HL-60/S4 (cell line): ENCODE measurements around the gene SLC24A3.

Experiments
- in situ Hi-C: fragments of 300-500 bp; cut with MboI; formaldehyde crosslinking; loops from 2 replicates; pipeline ENCODE4 v1.14.3; 2022; ENCODE audit warnings: low sequenced_read_pairs

Gene SLC24A3

GRCh38 chr20:19212469-19212815 is at the start of gene SLC24A3:
Gene SLC24A3 (plus strand): TSS chr20:19212642.
- in situ Hi-C loops = loop anchor here (10.0 kb wide), 1 partner anchor 452 kb away; no protein-coding TSS in a partner anchor

GRCh38 chr20:19170148-19170547 is 42.3 kb upstream of the SLC24A3 start:
- in situ Hi-C loops = no loop called here

- in situ Hi-C loops = no loop called here
Observed at GRCh38 chr20:19172637-19173036, 39.8 kb upstream of the SLC24A3 start.

GRCh38 chr20:19176470-19177052 is 35.9 kb upstream of the SLC24A3 start:
- in situ Hi-C loops = no loop called here

GRCh38 chr20:19181552-19181951 is 30.9 kb upstream of the SLC24A3 start:
- in situ Hi-C loops = no loop called here

- in situ Hi-C loops = no loop called here
Observed at GRCh38 chr20:19185083-19185482, 27.4 kb upstream of the SLC24A3 start.

GRCh38 chr20:19193349-19193748 is 19.1 kb upstream of the SLC24A3 start:
- in situ Hi-C loops = no loop called here

- in situ Hi-C loops = no loop called here
Observed at GRCh38 chr20:19205981-19206396, 6.5 kb upstream of the SLC24A3 start.

GRCh38 chr20:19207541-19207940 is 4.9 kb upstream of the SLC24A3 start:
- in situ Hi-C loops = no loop called here

- in situ Hi-C loops = loop anchor here (10.0 kb wide), 1 partner anchor 454 kb away; no protein-coding TSS in a partner anchor
Observed at GRCh38 chr20:19210391-19211155, 1.9 kb upstream of the SLC24A3 start.

GRCh38 chr20:19211252-19211651 is 1.2 kb upstream of the SLC24A3 start:
- in situ Hi-C loops = loop anchor here (10.0 kb wide), 1 partner anchor 454 kb away; no protein-coding TSS in a partner anchor

GRCh38 chr20:19211661-19212468 is 577 bp upstream of the SLC24A3 start:
- in situ Hi-C loops = loop anchor here (10.0 kb wide), 1 partner anchor 453 kb away; no protein-coding TSS in a partner anchor

- in situ Hi-C loops = loop anchor here (10.0 kb wide), 1 partner anchor 452 kb away; no protein-coding TSS in a partner anchor
Observed at GRCh38 chr20:19212821-19213502, 520 bp downstream of the SLC24A3 start.

- in situ Hi-C loops = loop anchor here (10.0 kb wide), 1 partner anchor 451 kb away; no protein-coding TSS in a partner anchor
Observed at GRCh38 chr20:19213946-19214490, 1.6 kb downstream of the SLC24A3 start.

- in situ Hi-C loops = loop anchor here (10.0 kb wide), 1 partner anchor 446 kb away; no protein-coding TSS in a partner anchor
Observed at GRCh38 chr20:19218411-19218810, 6.0 kb downstream of the SLC24A3 start.

GRCh38 chr20:19222520-19223040 is 10.1 kb downstream of the SLC24A3 start:
- in situ Hi-C loops = no loop called here

- in situ Hi-C loops = no loop called here
Observed at GRCh38 chr20:19223640-19224039, 11.2 kb downstream of the SLC24A3 start.

- in situ Hi-C loops = no loop called here
Observed at GRCh38 chr20:19231359-19232035, 19.1 kb downstream of the SLC24A3 start.

- in situ Hi-C loops = no loop called here
Observed at GRCh38 chr20:19232997-19233794, 20.8 kb downstream of the SLC24A3 start.
